Posterior vena cava (tissue), 2 donors: ENCODE results near the gene TMTC1. TPM values are rescaled to one million over a fixed set of nuclear protein-coding genes. Genes with fewer than 3 reads are reported as not detected.
"Not testable (repeated sequence)": the region's sequence is repeated elsewhere in the genome, so short reads cannot be mapped to it uniquely, and the experiment has no call there.

Experiments
- DNase-seq: peaks from one replicate; pipeline ENCODE4 v3.0.0-alpha.2; 2020; ENCODE audit warnings: low spot score
- intact Hi-C, 2 donors: fragments of 100-400 bp; cut with DNase I; formaldehyde crosslinking; loops; one replicate each; pipeline versions ENCODE4 v1.14.1 to v1.14.2; 2022 to 2023
- long read RNA-seq, 2 donors: library from polyadenylated mRNA; unstranded; transcript quantifications; one replicate each; pipeline ENCODE4 v2.0.0, GENCODE V29; 2020 to 2021
- total RNA-seq, 2 donors: library from RNA; stranded (reverse); fragmentation: NEBNext Ultra II Directional; extraction: Animal tissue kit (Norgen Biotek cat#: 25700); gene quantifications; one replicate each; pipeline ENCODE4 v1.2.1, GENCODE V29; 2021
- donor health status: DM: yes; HTN: yes; CAD: no.
- donor health status: DM: yes; HTN: yes; CAD: no.

Gene TMTC1
- total RNA-seq, result 10 to 100 TPM; 54.7 to 63.8 TPM
- long read RNA-seq, donor 1, full-length matches to known transcripts, result 8 of 43 reads
- long read RNA-seq, donor 1, partial matches to known transcripts, result 4 of 43 reads
- long read RNA-seq, donor 1, other reads (novel, unspliced or antisense), result 31 of 43 reads
- long read RNA-seq, donor 2, partial matches to known transcripts, result 2 of 10 reads
- long read RNA-seq, donor 2, other reads (novel, unspliced or antisense), result 8 of 10 reads

DNA sequence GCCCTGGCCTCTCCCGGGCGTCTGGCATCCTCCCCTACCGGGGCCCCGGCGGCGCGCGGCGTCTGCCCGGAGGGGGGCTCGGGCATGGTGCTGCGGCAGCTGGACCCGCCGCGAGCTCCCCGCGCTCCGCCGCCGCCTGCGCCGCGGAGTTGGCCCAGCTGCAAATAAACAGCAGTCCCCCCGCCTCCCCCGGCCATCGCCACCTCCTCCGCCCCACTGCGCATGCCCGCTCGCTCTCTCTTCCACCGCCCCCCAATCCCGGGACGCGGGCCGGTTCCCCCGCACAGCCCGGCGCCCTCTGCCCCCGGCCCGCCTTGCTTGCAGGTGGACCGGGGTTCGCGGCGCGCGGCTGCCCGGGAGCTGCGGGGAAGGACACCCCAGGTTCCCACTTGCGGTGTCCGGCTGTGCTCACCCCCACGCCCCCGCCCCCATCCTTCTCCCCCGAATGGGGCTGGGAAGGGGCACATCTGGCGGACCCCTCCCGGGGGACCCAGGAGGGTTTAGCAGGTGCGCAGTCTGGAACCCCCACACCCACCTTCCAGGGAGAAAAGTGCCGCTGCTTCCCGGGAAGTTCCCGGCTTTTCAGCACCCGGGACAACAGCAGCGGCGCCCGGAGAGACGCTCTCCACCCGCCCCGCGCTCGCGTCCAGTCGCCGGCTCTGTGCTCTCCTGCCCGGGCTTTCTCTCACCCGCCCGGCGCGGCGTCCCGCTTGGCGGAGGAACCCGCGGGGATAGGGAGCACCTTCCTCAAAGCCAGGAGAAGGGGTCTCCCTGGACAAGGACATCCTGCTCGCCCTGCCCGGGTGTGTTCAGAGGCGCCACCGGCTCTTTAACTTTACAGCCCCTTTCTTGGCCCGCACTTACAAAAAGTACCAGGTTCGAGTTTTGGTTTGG is at the start of gene TMTC1:
Gene TMTC1, minus strand, starts transcription at position 170 of the 894 bp plus-strand sequence. CDS start 191 bp downstream, outside the sequence.
- DNase-seq, result peak; percentile 89
- intact Hi-C loops, result no loop called here

DNA sequence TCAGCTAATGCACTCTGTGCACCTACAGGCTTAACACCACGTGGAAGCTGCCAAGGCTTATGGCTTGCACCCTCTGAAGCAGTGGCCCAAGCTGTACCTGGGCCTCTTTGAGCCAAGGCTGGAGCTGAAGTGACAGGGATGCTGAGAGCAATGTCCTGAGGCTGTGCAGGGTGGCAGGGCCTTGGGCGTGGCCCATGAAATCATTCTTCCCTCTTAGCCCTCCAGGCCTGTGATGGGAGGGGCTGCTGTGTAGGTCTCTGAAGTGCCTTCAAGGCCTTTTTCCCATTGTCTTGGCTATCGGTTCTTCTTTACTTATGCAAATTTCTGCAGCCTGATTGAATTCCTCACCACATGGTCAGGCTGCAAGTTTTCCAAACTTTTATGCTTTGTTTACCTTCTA is 47.4 kb upstream of the TMTC1 start:
- DNase-seq, result no peak
- intact Hi-C loops, result no loop called here

DNA sequence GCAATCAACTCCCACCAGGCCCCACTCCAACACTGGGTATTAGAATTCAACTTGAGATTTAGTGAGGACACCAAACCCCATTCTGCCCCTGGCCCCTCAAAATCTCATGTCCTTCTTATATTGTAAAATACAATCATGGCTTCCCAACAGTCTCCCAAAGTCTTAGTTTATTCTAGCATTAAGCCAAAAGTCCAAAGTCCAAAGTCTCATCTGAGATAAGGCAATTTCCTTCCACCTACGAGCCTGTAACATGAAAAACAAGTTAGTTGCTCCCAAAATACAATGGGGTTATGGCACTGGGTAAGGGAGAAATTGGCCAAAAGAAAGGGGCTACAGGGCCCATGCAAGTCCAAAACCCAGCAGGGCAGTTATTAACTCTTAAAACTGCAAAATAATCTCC is 46.6 kb upstream of the TMTC1 start:
- DNase-seq, result no peak

DNA sequence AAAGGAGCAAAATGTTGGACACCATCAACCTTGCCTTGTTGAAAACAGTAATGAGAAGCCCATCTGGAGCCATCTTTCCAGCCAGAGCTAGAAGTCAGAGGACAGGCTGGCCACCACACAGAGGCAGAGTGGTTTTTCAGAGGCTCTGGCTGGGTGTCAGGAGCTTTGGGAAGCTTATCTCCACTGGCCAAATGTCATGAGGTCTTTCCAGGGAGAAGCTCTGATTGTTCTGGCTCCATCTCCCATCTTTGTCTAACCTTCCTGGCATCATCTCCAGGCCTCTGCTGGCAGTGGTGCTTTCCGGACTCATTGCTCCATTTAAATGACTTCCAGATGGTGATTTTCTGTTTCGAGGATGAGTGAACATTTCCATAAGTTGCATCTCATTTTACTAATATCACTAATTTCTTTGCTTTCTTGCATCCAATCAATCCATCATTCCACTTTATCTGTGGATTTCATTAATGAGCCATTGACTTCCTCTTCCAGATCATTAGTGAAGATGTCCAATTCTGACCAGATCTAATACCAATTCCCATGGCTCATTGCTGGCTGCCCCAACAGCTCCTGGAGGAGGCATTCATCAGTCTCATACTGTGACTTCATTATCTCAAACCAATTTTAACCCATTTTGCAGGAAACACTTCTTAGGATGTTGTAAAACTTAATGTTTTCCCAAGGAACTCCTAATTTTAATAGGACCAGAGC is 35.3 kb upstream of the TMTC1 start:
- intact Hi-C loops, result no loop called here
- peak; percentile 76 for DNase-seq

More for the DNA sequence above, 46.6 kb upstream of the TMTC1 start:
- intact Hi-C loops, result no loop called here

DNA sequence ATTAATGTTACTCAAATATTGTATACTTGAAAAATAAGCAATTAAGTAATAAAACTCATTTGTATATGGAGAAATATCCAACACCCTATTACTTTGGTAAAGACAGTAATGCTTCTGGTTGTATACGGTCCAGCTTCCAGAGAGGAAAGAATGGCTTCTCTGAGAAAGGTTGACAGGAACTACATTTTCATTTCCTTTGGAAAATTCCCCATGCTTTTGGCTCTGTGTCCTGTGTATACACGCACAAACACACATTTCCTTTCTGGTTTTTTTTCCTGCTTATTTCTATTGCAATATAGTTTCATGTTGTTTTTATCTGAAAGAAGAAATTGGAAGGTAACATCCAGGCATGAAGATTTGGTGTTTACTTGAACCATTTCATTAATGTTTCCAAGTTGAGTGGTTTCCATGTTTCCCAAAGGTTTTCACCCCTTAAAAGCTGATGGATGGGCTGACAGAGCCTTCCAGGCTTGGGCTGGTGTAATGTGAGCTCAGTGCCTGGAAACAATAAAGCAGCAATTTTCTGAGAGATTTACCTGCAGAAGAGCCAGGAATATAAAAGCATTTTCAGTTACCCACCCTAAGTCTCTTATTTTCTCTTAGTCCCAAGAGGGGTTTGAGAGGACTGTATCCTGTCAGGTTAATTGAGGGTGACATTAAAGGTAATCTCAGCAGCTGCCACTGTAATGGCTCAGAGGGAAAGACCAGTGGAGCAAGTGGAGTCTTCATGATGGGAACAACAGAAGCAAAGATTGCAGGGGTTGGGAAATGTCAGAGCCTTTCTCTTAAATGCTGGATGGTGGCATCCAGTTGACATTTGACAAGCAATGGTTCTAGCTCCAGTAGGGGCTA is 33.4 kb upstream of the TMTC1 start:
- intact Hi-C loops, result no loop called here
- no peak for DNase-seq

DNA sequence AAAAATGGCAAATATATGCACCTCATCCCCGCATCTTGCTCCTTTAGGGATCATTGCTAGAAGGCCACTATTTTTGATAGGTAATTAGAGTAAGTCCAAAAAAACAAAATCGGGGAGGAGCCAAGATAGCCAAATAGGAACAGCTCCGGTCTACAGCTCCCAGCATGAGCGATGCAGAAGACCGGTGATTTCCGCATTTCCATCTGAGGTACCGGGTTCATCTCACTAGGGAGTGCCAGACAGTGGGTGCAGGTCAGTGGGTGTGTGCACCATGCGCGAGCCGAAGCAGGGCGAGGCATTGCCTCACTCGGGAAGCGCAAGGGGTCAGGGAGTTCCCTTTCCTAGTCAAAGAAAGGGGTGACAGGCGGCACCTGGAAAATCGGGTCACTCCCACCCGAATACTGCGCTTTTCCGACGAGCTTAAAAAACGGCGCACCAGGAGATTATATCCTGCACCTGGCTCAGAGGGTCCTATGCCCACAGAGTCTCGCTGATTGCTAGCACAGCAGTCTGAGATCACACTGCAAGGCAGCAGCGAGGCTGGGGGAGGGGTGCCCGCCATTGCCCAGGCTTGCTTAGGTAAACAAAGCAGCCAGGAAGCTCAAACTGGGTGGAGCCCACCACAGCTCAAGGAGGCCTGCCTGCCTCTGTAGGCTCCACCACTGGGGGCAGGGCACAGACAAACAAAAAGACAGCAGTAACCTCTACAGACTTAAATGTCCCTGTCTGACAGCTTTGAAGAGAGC is 26.0 kb upstream of the TMTC1 start:
- intact Hi-C loops, DNase-seq: not testable (repeated sequence)

DNA sequence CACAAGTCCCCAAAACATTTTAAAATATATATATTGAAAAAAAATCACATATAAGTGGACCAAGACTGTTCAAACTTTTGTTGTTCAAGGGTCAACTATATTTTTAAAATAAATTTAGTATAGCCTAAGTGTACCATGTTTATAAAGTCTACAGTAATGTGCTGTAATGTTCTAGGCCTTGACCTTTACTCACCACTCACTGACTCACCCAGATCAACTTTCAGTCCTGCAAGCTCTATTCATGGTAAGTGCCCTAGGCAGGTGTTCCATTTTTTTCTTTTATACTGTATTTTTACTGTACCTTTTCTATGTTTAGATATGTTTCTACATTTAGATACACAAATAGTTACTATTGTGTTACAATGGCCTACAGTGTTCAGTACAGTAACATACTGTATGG is 23.4 kb upstream of the TMTC1 start:
- intact Hi-C loops, result no loop called here
- no peak for DNase-seq

DNA sequence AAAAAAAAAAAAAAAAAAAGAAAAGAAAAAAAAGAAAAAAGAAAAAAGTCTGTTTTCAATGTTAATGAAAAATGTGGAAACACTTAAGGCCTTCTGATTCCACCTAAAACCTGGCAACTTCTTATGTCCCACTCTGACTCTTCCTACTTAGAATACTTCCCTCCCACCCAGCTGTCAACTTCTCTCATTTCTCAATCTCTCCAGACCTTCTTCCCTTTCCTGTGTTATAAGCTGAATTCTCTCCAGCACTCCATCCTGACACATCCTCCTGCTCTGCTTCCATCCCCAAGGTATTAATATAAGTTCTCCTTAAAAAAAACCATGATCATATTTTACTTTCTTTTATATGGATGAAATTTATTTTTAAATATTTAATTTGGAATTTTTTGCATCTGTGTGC is 20.3 kb upstream of the TMTC1 start:
- no peak for DNase-seq
- intact Hi-C loops, result no loop called here

DNA sequence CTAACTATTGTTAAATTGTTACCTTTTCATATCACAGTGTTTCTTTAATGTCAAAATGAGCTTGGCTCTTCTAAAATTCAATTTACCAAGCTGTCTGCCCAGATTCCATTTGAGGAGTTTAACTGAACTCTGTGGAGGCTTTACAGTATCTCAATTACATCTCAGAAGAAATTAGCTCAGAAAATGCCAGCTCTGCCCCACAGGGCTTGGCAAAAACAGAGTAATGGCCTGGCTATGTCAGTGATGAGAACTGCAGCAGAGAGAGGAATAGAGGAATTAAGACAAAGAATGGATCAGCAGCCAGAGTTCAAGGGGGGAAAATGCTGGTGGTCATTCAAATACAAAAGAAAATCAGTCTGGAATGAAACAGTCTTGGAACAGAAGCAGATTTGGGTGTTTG is 15.8 kb upstream of the TMTC1 start:
- intact Hi-C loops, result no loop called here
- DNase-seq, result no peak

DNA sequence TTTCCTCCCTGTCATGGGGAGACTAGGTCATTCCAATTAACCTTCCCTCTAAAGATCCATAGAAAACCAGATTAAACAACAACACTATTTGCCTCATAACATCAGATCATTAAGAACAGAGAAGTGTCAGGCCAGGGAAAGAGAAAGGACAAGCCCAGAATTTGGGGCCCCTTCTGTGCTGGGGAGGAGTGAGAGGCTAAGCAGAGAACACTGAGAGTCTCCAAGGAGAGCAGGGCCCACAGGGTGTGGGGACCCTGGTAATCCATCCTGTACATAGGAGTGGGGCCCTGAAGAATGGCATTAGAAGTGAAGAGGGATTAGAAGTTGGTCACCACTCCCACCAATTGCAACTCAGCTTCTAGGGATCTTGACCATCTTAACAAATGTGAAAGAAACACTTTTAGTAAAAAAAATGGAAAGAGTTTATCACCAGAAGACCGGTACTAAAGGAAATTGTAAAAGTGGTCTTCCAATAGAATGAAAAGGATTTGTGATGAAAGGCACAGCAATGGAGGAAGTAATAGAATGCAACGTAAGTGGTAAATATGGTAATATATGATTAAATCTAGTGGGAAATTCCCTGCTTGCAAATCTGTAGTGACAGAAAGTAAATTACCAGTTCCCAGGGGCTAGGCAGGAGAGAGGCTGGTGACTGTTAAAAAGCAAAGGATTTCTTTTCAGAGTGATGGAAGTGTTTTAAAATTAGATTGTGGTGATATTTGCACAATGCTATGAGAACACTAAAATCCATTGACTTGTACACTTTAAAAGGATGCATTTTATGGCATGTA is 14.0 kb upstream of the TMTC1 start:
- DNase-seq, result no peak
- intact Hi-C loops, result no loop called here

DNA sequence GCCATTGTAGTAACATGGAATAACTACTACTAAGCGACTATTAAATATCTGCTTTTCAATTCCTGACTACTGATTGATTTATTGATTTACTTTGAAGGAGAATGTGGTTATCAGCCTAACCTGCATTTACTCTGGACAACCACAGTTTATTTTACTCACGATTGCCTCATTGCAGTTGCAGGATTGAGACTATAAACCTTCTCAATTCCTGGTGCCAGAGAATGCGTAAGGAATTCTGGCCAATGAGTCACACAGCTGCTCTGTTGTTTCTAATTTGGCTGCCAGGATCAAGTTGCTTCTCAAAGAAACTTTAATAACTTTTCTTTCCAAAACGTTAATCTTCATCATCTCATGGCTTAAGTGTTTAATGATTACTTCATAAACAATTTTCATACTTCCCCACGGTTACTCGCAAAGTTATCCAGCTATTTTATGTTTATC is 13.1 kb upstream of the TMTC1 start:
- no peak for DNase-seq
- intact Hi-C loops, result no loop called here

DNA sequence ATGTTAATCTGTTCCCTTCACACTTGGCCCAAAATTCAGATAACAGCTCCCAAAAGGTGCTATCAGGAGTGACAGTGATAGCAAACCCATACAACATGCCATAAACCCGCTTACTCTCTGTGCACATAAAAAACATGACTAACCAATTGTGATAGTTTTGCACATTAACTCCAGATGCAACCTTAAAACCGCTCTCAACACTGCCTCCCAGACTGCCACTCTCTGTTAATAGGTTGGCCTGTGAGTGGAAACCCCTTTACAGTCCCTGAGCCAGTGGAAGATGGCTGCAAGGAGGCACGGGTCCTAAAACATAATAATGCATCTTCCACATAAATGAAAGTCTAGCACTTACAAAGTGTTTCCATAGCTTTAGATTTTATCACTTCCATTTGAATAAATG is 12.0 kb upstream of the TMTC1 start:
- DNase-seq, result no peak
- intact Hi-C loops, result no loop called here

DNA sequence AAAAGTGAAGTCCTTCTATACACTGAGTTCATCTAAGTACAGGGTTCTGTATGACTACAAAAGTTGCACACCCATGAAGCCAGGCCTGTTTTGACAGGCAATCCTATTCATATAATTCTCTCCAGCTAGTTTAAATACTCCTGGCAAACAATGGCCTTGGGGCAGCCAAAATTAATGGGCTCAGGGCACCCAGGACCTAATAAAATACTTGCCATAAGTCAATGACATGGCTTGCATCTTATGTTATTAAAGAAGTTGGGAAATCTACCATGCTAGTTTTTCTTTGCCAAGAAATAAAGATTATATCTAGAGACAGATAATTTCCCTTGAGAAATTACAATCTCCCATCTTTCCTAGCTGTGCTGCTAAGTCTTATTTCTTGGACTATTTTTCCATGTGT is 11.1 kb upstream of the TMTC1 start:
- intact Hi-C loops, result no loop called here
- no peak for DNase-seq

DNA sequence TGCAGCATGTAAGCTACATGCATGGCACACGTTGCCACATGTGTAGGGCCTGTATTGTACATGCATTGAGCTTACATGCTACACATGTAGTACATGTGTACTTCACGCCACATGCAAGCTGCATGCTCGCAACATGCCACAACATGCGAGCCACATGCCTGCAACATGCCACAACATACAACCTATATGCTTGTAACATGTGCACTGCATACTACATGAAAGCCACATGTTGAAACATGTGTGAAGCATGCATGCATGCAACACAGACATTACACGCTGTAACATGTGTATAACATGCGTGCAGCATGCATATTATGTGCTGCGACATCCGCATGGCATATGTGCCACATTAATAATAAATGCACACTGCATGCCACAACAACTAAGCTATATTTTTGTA is 9.1 kb upstream of the TMTC1 start:
- intact Hi-C loops, result no loop called here
- no peak for DNase-seq

DNA sequence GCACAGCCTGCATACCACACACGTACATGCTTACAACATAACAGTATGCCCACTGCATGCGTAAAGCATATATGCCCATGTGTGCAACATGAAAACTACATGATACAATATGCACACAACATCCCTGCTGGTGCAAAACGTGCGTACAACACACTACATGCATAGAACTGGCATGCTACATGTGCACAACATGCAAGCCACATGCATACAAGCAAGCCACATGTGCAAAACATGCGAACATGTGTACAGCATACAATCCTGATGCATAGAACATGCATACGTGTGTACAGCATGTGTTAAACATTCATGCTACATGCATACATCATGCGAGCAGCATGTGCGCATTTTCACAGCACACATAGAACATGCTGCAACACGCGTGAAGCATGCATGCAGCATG is 8.4 kb upstream of the TMTC1 start:
- intact Hi-C loops, result no loop called here
- DNase-seq, result no peak

DNA sequence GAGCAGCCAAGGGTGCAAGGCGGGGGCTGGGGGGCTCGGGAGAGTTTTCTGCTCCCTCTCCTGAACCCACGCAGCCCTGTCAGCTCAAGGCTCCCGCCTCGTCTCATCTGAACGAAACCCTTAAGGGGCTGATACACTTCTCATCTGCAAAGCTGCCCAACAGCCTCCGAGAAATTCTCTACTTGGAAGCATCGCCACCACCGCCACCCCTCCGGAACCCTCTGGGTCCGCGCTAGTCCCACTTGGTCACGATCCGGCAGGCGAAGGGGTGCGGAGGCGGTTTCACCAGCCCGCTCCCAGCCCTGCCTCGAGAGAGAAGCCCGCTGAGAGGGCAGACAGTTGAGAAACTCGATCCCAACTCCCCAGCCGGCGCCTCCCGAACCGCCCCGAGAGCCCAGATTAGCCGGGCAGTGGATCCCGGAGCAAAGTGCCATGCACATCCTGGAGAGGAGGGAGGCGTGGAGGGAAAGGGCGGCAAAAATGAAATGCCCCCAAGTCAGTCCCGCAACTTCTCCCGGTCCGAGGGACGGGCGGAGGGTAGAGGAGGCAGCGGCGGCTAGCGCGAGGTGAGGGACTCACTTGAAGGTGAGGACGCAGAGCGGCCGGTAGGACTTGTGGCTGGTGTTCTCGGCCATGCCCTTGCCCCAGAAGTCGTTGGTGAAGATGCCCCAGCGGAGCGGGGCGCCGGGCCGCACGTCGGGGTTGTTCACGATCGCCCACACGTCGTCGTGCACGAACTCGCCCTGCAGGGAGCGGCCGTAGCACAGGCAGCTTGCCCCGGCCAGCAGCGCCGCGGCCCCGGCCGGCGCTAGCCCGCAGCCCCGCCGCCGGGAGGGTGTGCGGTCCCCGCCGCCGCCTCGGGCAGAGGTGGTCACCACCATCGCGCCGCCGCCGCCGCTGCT is 620 bp downstream of the TMTC1 start:
- intact Hi-C loops, result no loop called here
- peak; percentile 89 for DNase-seq
